H1 (cell line): ENCODE measurements around the gene DDC. TPM values are rescaled to one million over a fixed set of nuclear protein-coding genes. Genes with fewer than 3 reads are reported as not detected.

Source experiments
- CTCF ChIA-PET: fragments of 300-600 bp; sonication (Branson Sonifier 250); formaldehyde crosslinking; loops from one replicate; lab custom pipeline; 2021; ENCODE audit not compliant: partially characterized antibody; lab: Charles Lee
- POLR2A ChIA-PET: fragments of 300-600 bp; sonication (Branson Sonifier 250); formaldehyde crosslinking; loops from one replicate; lab custom pipeline; 2021; ENCODE audit warnings: inconsistent platforms; ENCODE audit not compliant: partially characterized antibody; lab: Charles Lee
- DNase-seq, 2 experiments: peaks; one replicate each; pipeline versions ENCODE4 v3.0.0 to v3.0.0-alpha.2; 2010 to 2022; ENCODE audit warnings: low spot score in 2 of 2, low read depth in 1 of 2, mixed read lengths in 1 of 2
- FAIRE-seq: peaks from 2 replicates; lab custom pipeline; 2011; peaks lifted over from hg19 to GRCh38; lab: Jason Lieb, UNC
- H2AFZ ChIP-seq: 2 replicates; pipeline ENCODE4 v1.8.1; 2012; ENCODE audit warnings: low read length, inconsistent platforms
- H2AK5ac ChIP-seq: 2 replicates; pipeline ENCODE4 v1.6.1; 2013; ENCODE audit warnings: low read depth, low read length
- H2BK120ac ChIP-seq: replicated peaks from 2 replicates; pipeline ENCODE3; 2013; ENCODE audit warnings: low read depth, low read length, inconsistent platforms
- H2BK12ac ChIP-seq: 2 replicates; pipeline ENCODE4 v1.6.1; 2013; ENCODE audit warnings: low read depth, low read length
- H2BK15ac ChIP-seq: 2 replicates; pipeline ENCODE4 v1.6.1; 2013; ENCODE audit warnings: low read length
- H2BK20ac ChIP-seq: 2 replicates; pipeline ENCODE4 v1.6.1; 2013; ENCODE audit warnings: low read length
- H2BK5ac ChIP-seq: 2 replicates; pipeline ENCODE4 v1.6.1; 2013; ENCODE audit warnings: low read depth, low read length
- H3K14ac ChIP-seq: 2 replicates; pipeline ENCODE4 v1.6.1; 2013; ENCODE audit warnings: inconsistent platforms; ENCODE audit not compliant: insufficient read length
- H3K18ac ChIP-seq: 2 replicates; pipeline ENCODE4 v1.6.1; 2013; ENCODE audit warnings: low read length; ENCODE audit errors: extremely low read depth
- H3K23ac ChIP-seq: 2 replicates; pipeline ENCODE4 v1.6.1; 2013; ENCODE audit warnings: inconsistent platforms; ENCODE audit not compliant: insufficient read length
- H3K23me2 ChIP-seq: 2 replicates; pipeline ENCODE4 v1.6.1; 2013; ENCODE audit warnings: low read depth, low read length
- H3K27ac ChIP-seq: 2 replicates; pipeline ENCODE4 v1.6.1; 2011; ENCODE audit warnings: low read depth, low read length, inconsistent platforms
- H3K27me3 ChIP-seq, 4 experiments: replicated peaks in 1 of 4; 1 replicate in 1 of 4; 2 replicates in 3 of 4; pipeline versions ENCODE4 v1.6.1 to v1.8.1; 2011 to 2013; ENCODE audit warnings: low read length in 3 of 4, mild to moderate bottlenecking in 3 of 4, inconsistent platforms in 2 of 4, mixed read lengths in 2 of 4, moderate library complexity in 1 of 4; ENCODE audit not compliant: control insufficient read depth in 3 of 4, insufficient read depth in 3 of 4; ENCODE audit errors: extremely low read depth in 1 of 4
- H3K36me3 ChIP-seq, 4 experiments: 2 replicates each; pipeline versions ENCODE4 v1.6.1 to v1.8.1; 2011 to 2013; ENCODE audit warnings: mild to moderate bottlenecking in 4 of 4, low read length in 3 of 4, moderate library complexity in 2 of 4, control low read depth in 1 of 4, inconsistent platforms in 1 of 4; ENCODE audit not compliant: insufficient read depth in 4 of 4, control insufficient read depth in 2 of 4
- H3K4ac ChIP-seq: replicated peaks from 2 replicates; pipeline ENCODE3; 2013; ENCODE audit warnings: low read length, low read depth, mixed read lengths, inconsistent platforms; ENCODE audit not compliant: insufficient read length
- H3K4me1 ChIP-seq, 4 experiments: replicated peaks in 1 of 4; 1 replicate in 1 of 4; 2 replicates in 3 of 4; pipeline versions ENCODE4 v1.6.1 to v1.8.1; 2011 to 2013; ENCODE audit warnings: low read length in 3 of 4, inconsistent platforms in 2 of 4, mixed read lengths in 1 of 4; ENCODE audit not compliant: insufficient read depth in 4 of 4, control insufficient read depth in 3 of 4
- H3K4me2 ChIP-seq, 2 experiments: 2 replicates each; pipeline versions ENCODE4 v1.6.1 to v1.8.1; 2011 to 2013; ENCODE audit warnings: low read depth in 2 of 2, low read length in 2 of 2, control low read depth in 1 of 2, inconsistent platforms in 1 of 2, mild to moderate bottlenecking in 1 of 2; ENCODE audit not compliant: insufficient read depth in 1 of 2
- H3K4me3 ChIP-seq, 4 experiments: fragments of 200-600, 300-600 bp in 1 of 4; sonication (generic), shearing (Covaris generic), sonication (Bioruptor Twin) in 1 of 4; 2 replicates each; pipeline versions ENCODE4 v1.5.1 to v1.8.1; 2011 to 2016; ENCODE audit warnings: low read length in 4 of 4, low read depth in 3 of 4, control low read depth in 2 of 4, inconsistent platforms in 2 of 4, mild to moderate bottlenecking in 2 of 4, mixed read lengths in 1 of 4, moderate library complexity in 1 of 4; ENCODE audit not compliant: insufficient read depth in 2 of 4; ENCODE audit errors: extremely low read depth in 1 of 4
- H3K56ac ChIP-seq: replicated peaks from 2 replicates; pipeline ENCODE3; 2013; ENCODE audit warnings: low read depth, mild to moderate bottlenecking, mixed read lengths, low read length, inconsistent platforms; ENCODE audit not compliant: insufficient read length
- H3K79me1 ChIP-seq: 2 replicates; pipeline ENCODE4 v1.6.1; 2013; ENCODE audit warnings: low read depth, low read length, control low read depth
- H3K79me2 ChIP-seq, 2 experiments: 2 replicates each; pipeline versions ENCODE4 v1.6.1 to v1.8.1; 2012 to 2013; ENCODE audit warnings: low read length in 2 of 2, mild to moderate bottlenecking in 2 of 2, inconsistent platforms in 1 of 2; ENCODE audit not compliant: insufficient read depth in 2 of 2, control insufficient read depth in 1 of 2
- H3K9ac ChIP-seq, 4 experiments: replicated peaks in 1 of 4; 1 replicate in 1 of 4; 2 replicates in 3 of 4; pipeline versions ENCODE4 v1.6.1 to v1.8.1; 2011 to 2013; ENCODE audit warnings: low read depth in 3 of 4, low read length in 3 of 4, control low read depth in 2 of 4, mild to moderate bottlenecking in 2 of 4, moderate library complexity in 2 of 4, inconsistent platforms in 1 of 4; ENCODE audit errors: extremely low read depth in 1 of 4
- H3K9me3 ChIP-seq, 2 experiments: 2 replicates each; pipeline versions ENCODE4 v1.6.1 to v1.8.1; 2012 to 2013; ENCODE audit warnings: mild to moderate bottlenecking in 2 of 2, moderate library complexity in 2 of 2, control low read depth in 1 of 2, inconsistent platforms in 1 of 2, low read depth in 1 of 2, low read length in 1 of 2, mixed read lengths in 1 of 2; ENCODE audit not compliant: insufficient read depth in 2 of 2
- H4K20me1 ChIP-seq, 2 experiments: replicated peaks in 1 of 2; 2 replicates each; pipeline versions ENCODE3 to v1.8.1; 2011 to 2013; ENCODE audit warnings: inconsistent platforms in 2 of 2, low read length in 2 of 2, mild to moderate bottlenecking in 1 of 2; ENCODE audit not compliant: insufficient read depth in 2 of 2, control insufficient read depth in 1 of 2
- H4K5ac ChIP-seq: 2 replicates; pipeline ENCODE4 v1.6.1; 2013; ENCODE audit warnings: low read length, low read depth, mixed read lengths, inconsistent platforms; ENCODE audit not compliant: insufficient read length
- H4K8ac ChIP-seq: 2 replicates; pipeline ENCODE4 v1.8.0; 2013; ENCODE audit warnings: mild to moderate bottlenecking, moderate library complexity, low read length, inconsistent platforms; ENCODE audit not compliant: insufficient read depth; ENCODE audit errors: extremely low read depth
- H4K91ac ChIP-seq: replicated peaks from 2 replicates; pipeline ENCODE3; 2013; ENCODE audit warnings: low read length, mixed read lengths, inconsistent platforms; ENCODE audit not compliant: insufficient read length
- CBX8 ChIP-seq: fragments of 300-800, 300-1000 bp; sonication (generic); IDR thresholded peaks from 2 replicates; pipeline ENCODE4 v1.7.1; 2016; ENCODE audit warnings: low read depth, low read length, borderline replicate concordance
- FOSL1 ChIP-seq: IDR thresholded peaks from 2 replicates; pipeline ENCODE4 v1.6.1; 2011; ENCODE audit warnings: mild to moderate bottlenecking, low read depth, low read length, moderate library complexity; ENCODE audit not compliant: insufficient read depth
- RFX5 ChIP-seq: IDR thresholded peaks from 2 replicates; pipeline ENCODE4 v1.6.1; 2011; ENCODE audit warnings: low read depth, low read length, improper control_type of control experiment, borderline replicate concordance
- SIN3A ChIP-seq, 2 experiments: IDR thresholded peaks in 1 of 2; conservative IDR thresholded peaks in 1 of 2; 2 replicates each; pipeline ENCODE4 v1.6.1; 2011 to 2012; ENCODE audit warnings: low read length in 2 of 2, improper control_type of control experiment in 1 of 2, low read depth in 1 of 2, mild to moderate bottlenecking in 1 of 2
- SIRT6 ChIP-seq: IDR thresholded peaks from one replicate; pipeline ENCODE4 v1.7.1; 2012; ENCODE audit warnings: low read length, inconsistent platforms
- USF2 ChIP-seq: IDR thresholded peaks from 2 replicates; pipeline ENCODE4 v1.6.1; 2011; ENCODE audit warnings: low read length, improper control_type of control experiment
- WGBS, 2 experiments: shearing (Covaris generic) in 1 of 2; methylation state at CpG; one replicate each; pipeline versions ENCODE4 v1.1.6 to v1.1.7; 2013 to 2015; ENCODE audit warnings: low lambda C conversion rate in 2 of 2, mixed read lengths in 2 of 2, inconsistent platforms in 1 of 2, low coverage in 1 of 2, missing lambda C conversion rate in 1 of 2; ENCODE audit not compliant: insufficient replicate concordance in 2 of 2, insufficient coverage in 1 of 2, insufficient read length in 1 of 2; ENCODE audit errors: extremely low coverage in 1 of 2, missing lambda C conversion rate in 1 of 2; 5-methylcytosine and 5-hydroxymethylcytosine counted together
- polyA plus RNA-seq, 7 experiments: library from polyadenylated mRNA; depleted of rRNA in 3 of 7; stranded (reverse) in 5 of 7; unstranded in 2 of 7; fragments of >200 nt in 5 of 7; fragments of 200-250 nt in 2 of 7; gene quantifications; 1 replicate in 5 of 7; 2 replicates in 1 of 7; 4 replicates in 1 of 7; pipeline versions ENCODE4 v1.2.1 to v1.2.3, GENCODE V29; 2011 to 2013; ENCODE audit warnings: missing spikeins in 2 of 7, mixed read lengths in 2 of 7
- total RNA-seq: library from RNA; stranded (reverse); fragmentation: NEBNext Ultra II Directional; extraction: Animal tissue kit (Norgen Biotek cat#: 25700); gene quantifications from 2 replicates; pipeline ENCODE4 v1.2.1, GENCODE V29; 2021

The DDC gene
- total and polyA plus RNA-seq, 2 of the 8 experiments (the other 6 are each of a cell fraction or from before 2014, with no cell fraction given), result 0.05 TPM; not detected in 1

GRCh38 chr7:50603287-50603686 is 38.1 kb upstream of the DDC start:
- ChIA-PET CTCF (interaction anchor here (0.7 to 2.2 kb wide), 4 partner anchors 9 to 23 kb away, joined by 4 to 9 read pairs (median 4); no protein-coding TSS in a partner anchor), POLR2A (no interaction called here)
- Histone ChIP-seq H3K9ac (no peak overlapping the region), H2BK15ac (no peak overlapping the region), H2BK20ac (no peak overlapping the region), H3K79me1 (0 out of 2 replicates have a peak, but pooled peaks cover 2% of the 10 kb centered on the region), H3K27ac (peak overlapping the region; percentile 65; the same call in 1 of the 2 replicates), H4K91ac (no peak overlapping the region), H2BK12ac (peak overlapping the region; percentile 20; the same call in 1 of the 2 replicates), H4K8ac (no peak overlapping the region), H3K14ac (no peak overlapping the region), H3K4me1 (peaks cover 0 to 3% (median 1%) of the 10 kb centered on the region in 4 experiments; a peak in 3 of 7 replicates), H3K27me3 (no peaks in the 10 kb centered on the region), H2AFZ (no peak overlapping the region), H3K4me3 (no peak overlapping the region), H4K5ac (no peak overlapping the region), H2AK5ac (no peak overlapping the region), H2BK120ac (no peak overlapping the region), H3K79me2 (no peaks in the 10 kb centered on the region; a peak in 1 of 4 replicates), H3K56ac (no peak overlapping the region), H3K23ac (no peak overlapping the region), H3K23me2 (no peaks in the 10 kb centered on the region), H4K20me1 (peaks cover 0 to 2% of the 10 kb centered on the region in 2 experiments), H2BK5ac (0 out of 2 replicates have a peak overlapping the region, but pooled peaks have one; percentile 35), H3K4ac (no peak overlapping the region), H3K4me2 (no peak overlapping the region), H3K36me3 (peaks cover 10 to 27% (median 18%) of the 10 kb centered on the region in 4 experiments), H3K9me3 (no peaks in the 10 kb centered on the region), H3K18ac (no peak overlapping the region)
- DNase-seq (no peak), FAIRE-seq (no peak)
- no peak for TF ChIP-seq FOSL1
- TF ChIP-seq RFX5, result no peak
- no peak for TF ChIP-seq USF2
- TF ChIP-seq CBX8, result no peak
- TF ChIP-seq SIRT6, result no peak
- TF ChIP-seq SIN3A (conservative IDR thresholded peaks at IDR 0.05 in 1 of 2, IDR thresholded peaks at IDR 0.05 in 1 of 2; ENCODE audit: low read depth in 1 of 2, low read length in 2 of 2), result no peak
- 87% methylated on average over 7 of the region's 7 CpGs; no CpG with 5 or more reads in 1 of the 2 experiments for WGBS, 2 experiments
